GM19238 (cell line): Measurements from ENCODE around the gene CFAP74.
A peak's percentile ranks its signal among the peaks of the same experiment; 100 is the strongest.

Experiments
- DNase-seq: peaks from one replicate; pipeline ENCODE4 v3.0.0; 2011; ENCODE audit warnings: low spot score; ENCODE audit not compliant: insufficient read length

The CFAP74 gene

GRCh38 chr1:2003541-2004131 is at the start of gene CFAP74:
Gene CFAP74, minus strand, starts transcription at chr1:2003786. Its CDS starts 12,830 bp downstream, at chr1:1990956.
- DNase-seq = no peak

- no peak for DNase-seq
These were observed 49.6 kb upstream of the CFAP74 start for GRCh38 chr1:2053217-2053616.

DNA sequence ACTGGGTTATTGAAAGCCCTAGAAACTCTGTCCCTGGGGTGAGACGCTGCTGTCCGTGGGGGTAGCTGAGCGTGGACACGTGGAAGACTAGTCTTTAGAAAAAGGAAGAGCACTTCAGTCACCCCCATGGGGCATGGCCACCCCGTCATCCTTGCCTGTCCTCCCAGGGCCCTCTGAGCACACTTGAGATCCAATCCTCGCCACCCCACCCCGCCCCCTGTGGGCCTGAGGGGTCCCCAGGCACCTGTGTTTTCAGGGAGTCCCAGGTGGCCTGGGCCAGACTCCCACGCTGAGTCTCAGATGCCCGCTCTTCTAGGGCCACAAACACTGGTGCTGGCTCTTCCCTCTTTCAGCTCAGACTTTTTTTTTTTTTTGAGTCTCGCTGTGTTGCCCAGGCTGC is 49.2 kb upstream of the CFAP74 start:
- DNase-seq = no peak

DNA sequence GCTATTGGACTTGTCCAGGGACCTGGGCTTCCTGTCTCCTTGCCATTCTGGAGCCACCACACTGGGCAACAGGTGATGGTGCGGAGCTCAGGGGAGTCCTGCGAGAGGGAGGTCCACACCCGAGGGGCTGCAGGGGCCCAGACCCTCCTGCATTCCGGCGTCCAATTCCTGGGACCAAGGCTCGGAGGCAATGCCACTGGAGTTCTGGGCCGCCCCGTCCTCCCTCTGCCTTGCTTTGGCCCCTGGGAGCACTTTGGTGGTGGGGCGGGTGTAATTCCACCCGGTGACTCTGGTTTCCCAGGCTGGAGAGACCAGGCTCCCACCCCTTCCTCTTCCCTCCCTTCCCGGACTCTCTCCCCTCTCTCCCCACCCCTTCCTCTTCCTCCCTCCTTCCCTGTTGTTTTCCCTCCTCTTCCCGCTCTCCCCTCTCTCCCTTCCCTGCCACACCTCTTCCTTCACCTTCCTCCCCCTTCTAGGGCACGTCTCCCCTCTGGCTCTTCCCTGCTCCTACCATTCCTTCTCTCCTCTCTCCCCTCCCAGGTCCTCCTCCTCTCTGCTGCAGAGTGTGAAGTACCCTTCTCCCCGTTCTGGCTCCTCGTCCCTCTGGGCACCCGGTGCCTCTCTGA is 48.6 kb upstream of the CFAP74 start:
- no peak for DNase-seq

GRCh38 chr1:2050793-2051682 is 47.5 kb upstream of the CFAP74 start:
- DNase-seq = no peak

DNA sequence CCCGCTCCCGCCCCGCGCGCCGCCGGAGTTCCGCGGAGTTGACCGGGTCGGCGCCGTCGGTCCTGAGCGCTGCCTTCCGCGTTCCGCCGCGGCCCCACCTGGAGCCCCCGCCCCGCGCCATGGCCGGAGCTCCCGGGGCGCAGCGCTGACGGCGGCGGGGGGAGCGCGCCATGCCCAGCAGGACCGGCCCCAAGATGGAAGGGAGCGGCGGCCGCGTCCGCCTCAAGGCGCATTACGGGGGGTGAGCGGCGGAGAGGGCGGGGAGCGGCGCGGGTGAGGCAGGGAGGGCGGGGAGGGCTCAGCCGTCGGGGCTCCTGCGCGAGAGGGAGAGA is 46.8 kb upstream of the CFAP74 start:
- no peak for DNase-seq

GRCh38 chr1:2049718-2050431 is 46.3 kb upstream of the CFAP74 start, which contains the start of gene PRKCZ:
Gene PRKCZ, plus strand, starts transcription at chr1:2050411. Its CDS starts 220 bp downstream, at chr1:2050631.
- DNase-seq = peak; percentile 48

DNA sequence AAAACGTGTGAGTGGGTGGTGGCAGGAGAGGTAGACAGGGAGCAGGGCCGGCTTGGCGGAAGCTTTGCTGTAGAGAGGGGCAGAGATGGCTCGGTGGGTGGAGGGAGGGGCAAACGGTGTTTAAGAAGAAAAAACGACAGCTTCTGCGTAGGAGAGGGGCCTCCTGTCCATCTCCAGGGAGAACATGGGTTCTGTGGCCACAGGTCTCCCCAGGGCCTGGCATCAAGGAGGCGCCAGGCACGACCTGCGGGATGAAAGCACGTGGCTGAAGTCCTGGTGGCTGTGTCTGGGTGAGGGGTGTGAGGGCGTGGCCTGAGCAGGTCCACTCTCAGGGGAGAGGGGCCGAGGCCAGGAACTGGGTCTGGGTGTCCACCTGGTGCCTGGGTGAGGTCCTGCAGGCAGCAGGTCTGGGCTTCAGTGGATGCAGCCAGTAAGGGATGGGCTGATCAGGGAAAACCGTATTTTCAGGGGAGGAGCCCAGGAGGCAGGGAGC is 45.7 kb upstream of the CFAP74 start:
- no peak for DNase-seq

DNA sequence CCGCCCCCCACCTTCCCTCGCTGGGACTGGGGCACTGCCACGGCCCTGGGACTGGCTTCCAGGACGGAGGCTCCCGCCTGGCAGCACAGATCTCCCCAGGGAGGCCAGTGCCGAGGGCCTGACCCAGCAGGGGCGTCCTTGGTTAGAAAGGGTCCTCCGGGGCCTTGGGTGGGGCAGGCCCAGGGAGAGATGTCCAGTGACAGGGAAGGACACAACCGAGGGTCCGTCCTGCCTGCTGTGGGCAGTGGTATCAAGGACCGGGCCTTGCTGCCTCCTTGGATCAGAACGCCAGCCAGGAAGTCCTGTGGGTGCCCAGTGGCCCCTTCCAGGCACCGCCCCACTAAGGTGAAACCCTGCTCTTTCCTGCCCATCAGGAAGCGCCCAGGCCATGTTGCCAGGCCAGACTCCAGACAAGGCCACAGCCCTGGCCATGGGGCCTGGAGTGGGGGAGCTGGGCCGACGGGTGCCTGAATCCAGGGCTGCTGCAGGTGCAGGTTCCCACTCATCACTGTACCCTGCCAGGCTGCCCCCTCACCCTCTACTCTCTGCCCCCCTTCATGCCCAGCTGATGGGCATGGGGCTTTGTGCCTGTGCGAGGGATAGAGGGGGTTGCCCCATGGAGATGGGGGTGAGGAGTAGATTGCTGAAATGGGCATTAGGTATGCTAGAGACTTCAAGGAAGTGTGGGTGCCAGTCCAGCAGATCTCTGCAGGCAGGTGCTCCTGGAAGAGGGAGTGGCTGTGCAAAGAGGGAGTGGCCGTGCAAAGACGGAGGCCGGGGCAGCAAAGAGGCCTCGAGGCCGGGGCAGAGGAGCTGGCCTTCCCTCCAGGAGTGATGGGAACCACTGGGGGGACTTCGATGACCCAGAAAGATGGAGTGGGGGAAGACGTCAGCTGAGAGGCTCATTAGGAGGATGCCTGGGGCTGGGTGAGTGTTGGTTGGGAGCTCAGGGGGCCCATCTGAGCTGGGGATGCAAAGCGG is 44.5 kb upstream of the CFAP74 start:
- no peak for DNase-seq

DNA sequence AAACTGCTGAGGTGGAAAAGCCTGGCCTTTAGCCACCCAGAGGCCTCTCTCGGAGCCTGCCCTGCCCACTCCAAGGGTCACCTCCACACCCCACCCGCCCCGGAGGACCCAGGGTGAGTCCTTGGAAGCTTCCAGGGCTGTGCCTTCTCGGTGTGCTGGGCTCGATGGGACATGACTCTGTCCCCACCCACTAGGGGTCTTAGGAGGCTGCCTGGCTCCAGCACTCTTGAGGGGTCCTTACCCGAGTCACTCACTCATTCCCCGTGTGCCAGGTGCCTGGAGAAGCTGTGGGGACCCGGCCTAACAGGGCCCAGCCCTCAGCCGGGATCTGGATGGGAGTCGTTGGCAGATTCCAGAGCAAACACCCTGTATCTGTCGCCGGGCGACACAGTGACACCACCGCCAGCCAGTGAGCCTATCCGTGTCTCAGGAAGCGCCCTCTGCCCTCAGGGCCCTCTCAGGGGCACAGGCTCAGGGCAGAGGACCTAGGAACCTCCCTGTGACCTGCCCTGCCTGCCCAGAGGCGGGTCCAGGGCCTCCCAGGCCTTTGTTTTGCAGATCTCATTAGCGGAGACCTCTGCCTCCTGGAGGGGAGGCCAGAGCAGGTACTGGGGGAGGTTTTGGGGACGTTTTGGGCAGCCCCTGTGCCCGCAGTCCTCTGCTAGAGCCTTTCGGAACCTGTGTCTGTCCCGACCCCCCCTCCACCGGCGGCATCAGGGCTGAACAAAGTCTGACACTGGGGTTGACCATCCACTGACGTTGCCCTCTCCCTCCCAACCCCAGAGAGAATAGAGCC is 43.6 kb upstream of the CFAP74 start:
- no peak for DNase-seq

DNA sequence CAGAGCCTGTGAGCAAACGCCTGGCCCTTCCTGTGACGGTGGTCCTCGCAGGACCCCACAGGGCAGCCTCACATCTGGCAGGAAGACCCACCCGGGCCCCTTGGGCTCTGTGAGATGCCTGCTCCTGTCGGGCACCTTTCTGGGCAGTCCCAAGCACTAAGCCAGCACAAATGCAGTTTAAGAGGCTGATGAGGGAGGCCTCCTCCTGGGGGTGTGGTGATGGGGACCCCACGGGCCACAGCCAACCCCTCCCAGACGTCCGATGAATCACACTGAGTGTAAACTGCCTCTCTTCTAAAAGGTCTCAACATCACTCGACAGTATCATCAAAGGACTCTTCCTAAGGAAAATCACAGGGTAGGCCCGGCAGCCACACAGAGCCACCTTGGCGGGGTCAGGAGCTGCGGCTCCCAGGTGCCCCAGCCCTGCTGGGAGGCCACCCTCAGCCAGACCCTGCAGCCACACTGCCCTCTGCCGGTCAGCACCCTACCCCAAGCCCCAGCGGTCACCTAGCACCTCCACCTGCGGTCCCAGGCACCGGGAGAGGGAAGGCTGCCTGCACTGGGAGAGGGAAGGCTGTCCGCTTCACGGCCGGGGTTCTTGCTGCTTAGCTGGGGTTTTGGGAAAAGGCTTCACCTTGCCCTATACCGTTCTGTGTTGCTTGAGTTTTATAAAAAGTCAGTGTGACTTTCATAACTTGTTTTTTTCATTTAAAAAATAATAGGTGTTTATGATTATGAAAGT is 42.8 kb upstream of the CFAP74 start:
- no peak for DNase-seq

DNA sequence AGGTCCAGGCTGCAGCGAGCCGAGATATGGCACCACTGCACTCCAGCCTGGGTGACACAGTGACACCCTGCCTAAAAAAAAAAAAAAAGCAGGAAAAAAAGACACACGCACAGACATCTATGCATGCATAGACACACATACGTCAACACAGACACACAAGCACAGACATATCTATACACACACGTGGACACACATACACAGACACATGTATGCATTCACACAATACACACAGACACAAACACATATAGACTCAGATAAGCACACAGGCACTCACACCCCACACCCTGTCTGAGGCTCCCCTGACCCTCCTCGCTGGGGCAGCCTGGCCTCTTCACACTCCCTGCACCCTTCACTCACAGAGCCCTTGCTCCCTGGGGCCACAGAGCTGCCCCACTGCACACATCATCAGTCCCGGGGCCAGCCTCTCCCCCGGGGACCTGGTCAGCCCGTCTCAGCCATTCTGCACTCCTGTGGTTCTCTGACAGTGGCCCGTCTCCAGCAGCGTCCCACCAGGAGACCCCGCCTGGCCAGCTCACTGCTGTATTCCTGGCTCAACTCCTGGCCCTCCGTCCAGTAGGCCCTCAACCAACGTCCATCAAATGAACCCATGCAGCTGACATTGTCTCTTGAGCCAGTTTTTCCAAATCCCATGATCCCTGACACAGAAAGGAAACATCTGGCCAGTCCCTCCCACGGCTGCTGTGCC is 42.0 kb upstream of the CFAP74 start:
- no peak for DNase-seq

DNA sequence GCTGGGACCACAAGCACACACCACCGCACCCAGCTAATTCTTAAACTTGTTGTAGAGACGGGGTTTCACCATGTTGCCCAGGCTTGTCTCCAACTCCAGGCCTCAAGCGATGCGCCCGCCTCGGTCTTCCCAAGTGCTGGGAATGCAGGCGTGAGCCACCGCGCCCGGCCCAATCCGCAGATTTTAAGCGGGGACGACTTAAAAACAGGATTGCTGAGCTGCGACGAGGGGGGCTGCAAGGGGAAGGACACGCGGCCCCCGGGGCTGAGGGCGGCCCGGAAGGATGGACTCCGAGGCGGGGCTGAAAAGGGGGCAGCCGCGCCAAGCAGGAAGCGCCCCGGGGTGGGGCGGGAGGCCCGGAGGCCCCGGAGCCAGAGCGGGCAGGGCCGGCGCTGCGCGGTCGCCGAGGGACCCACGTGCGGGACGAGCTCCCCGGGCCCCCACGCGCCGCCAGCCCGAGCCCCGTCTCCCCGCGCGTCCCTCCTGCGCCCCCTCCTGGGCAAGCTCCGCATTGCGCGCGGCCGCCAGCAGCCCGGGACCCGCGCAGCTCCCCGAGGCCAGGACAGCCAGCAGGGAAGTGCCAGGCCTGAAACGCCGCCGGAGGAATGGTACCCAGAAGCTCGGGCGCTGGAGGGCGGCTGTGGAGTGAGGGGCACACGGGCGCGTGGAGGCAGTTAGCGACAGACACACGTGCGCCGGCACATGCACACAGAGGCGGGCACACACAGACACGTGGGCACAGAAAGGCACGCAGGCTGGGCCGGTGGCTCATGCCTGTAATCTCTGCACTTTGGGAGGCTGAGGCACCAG is 41.1 kb upstream of the CFAP74 start:
- peak; percentile 56 for DNase-seq

GRCh38 chr1:2043886-2044285 is 40.3 kb upstream of the CFAP74 start:
- DNase-seq = no peak

DNA sequence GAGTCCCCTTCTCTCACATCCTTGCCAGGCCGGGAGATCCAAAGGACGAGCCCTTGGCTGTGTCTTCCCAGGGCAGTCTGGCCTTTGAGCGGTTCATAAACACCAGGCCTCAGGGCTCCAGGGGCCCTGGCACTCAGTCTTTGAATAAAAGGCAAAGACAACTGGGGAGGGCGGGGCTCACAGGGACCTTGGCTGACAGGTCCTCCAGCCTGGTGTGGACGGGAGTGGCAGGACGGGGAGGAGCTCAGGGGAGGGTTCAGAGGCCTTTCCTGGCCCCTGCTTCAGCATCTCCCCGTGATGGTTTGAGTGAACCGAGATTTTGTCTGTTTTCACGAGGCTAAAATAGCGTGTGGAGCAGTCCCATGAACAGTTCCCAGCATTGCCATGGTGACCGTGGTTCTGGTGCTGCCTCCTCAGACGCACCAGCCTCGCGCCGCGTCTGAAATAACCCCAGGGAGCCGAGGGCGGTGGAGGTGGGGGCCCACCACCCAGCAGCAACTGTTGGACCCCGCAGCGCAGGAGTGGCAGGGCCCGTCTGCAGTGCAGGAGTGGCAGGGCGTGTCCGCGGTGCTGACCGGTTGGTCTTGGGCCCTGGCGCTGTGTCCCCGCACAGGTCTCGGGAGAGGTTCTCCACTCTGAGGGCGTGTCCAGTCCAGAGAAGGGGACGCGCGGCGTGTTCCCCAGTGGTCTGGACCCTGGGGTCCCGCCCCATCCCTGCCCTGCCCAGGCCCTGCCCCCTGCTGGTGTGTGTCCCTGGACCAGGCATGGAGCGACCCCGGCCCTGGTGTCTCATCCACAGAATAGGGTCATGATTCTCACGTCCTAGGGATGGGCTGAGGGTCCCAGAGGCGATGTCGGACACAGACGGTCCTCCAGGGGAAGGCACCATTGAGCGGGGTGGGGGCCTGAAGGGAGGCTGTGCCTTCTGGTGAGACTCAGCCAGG is 39.5 kb upstream of the CFAP74 start:
- no peak for DNase-seq

GRCh38 chr1:2041887-2042286 is 38.3 kb upstream of the CFAP74 start:
- DNase-seq = no peak
